Breast epithelium (tissue), 3 donors: ENCODE measurements around the gene KCNV2.

Experiments used
- POLR2A ChIP-seq: fragments of 450-650 bp; IDR thresholded peaks from one replicate; pipeline ENCODE4 v1.6.1; 2016; ENCODE audit warnings: antibody characterized with exemption, mild to moderate bottlenecking, moderate library complexity
- POLR2AphosphoS5 ChIP-seq, 3 donors: sonication (generic); formaldehyde crosslinking; IDR thresholded peaks; one replicate each; pipeline ENCODE4 v1.6.1; 2017; ENCODE audit warnings: antibody characterized with exemption in 3 of 3
- TF ChIP-seq, protein P1 (sequence below), 3 donors: fragments of 450-650 bp; IDR thresholded peaks; one replicate each; pipeline ENCODE4 v1.5.1; 2016 to 2017; ENCODE audit warnings: antibody characterized with exemption in 3 of 3, mild to moderate bottlenecking in 3 of 3, moderate library complexity in 3 of 3

DNA sequence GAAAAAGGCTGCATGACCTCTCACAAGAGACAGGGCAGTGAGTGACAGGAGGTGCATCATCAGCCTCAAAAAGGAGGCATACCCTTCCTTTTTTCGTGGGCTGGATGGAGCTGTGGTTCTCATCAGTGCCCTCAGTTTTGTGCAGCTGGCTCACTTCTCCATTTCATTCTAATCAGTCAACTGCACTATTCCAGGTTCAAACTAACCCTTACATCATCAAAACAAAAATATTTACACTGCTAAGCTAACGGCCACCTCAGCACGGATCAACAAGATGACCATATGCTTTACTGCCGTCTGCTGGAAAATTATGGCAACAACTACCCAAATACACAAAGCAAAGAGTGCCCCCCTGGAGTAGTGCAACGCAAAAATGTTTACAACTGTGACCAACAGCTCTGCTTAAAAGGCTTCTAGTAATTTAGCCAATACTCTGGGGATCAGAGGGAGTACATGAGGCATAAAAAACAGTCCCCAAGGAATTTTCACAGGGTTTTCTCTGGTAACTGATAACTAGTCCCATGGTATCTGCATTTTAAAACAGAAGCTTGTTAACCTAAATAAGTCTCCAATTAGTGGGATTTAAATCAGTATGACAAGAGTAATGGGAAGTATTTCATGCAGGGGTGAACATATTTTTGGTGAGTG is 10.8 kb downstream of the KCNV2 start:
- TF ChIP-seq, protein P1, sequence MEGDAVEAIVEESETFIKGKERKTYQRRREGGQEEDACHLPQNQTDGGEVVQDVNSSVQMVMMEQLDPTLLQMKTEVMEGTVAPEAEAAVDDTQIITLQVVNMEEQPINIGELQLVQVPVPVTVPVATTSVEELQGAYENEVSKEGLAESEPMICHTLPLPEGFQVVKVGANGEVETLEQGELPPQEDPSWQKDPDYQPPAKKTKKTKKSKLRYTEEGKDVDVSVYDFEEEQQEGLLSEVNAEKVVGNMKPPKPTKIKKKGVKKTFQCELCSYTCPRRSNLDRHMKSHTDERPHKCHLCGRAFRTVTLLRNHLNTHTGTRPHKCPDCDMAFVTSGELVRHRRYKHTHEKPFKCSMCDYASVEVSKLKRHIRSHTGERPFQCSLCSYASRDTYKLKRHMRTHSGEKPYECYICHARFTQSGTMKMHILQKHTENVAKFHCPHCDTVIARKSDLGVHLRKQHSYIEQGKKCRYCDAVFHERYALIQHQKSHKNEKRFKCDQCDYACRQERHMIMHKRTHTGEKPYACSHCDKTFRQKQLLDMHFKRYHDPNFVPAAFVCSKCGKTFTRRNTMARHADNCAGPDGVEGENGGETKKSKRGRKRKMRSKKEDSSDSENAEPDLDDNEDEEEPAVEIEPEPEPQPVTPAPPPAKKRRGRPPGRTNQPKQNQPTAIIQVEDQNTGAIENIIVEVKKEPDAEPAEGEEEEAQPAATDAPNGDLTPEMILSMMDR (IDR thresholded peaks at IDR 0.05), result peak in 2 of 3 donors; percentile 54 to 70
- TF ChIP-seq POLR2A (no peak), POLR2AphosphoS5 (IDR thresholded peaks at IDR 0.05) (no peak)
